ENCODE data around the gene MRPL18.
A peak's percentile ranks its signal among the peaks of the same experiment; 100 is the strongest.
"Not testable (repeated sequence)": the region's sequence is repeated elsewhere in the genome, so short reads cannot be mapped to it uniquely, and the experiment has no call there.

The MRPL18 gene

GRCh38 chr6:159772196-159772595 is 18.1 kb upstream of the MRPL18 start:
- DNase-seq (ENCODE audit: low read depth in 4 of 4, low spot score in 1 of 4): no peak

- no peak for DNase-seq (ENCODE audit: low read depth in 4 of 4, low spot score in 1 of 4)
Measured at GRCh38 chr6:159777240-159777904, 12.9 kb upstream of the MRPL18 start.

- no peak for DNase-seq (ENCODE audit: low read depth in 4 of 4, low spot score in 1 of 4)
Measured at GRCh38 chr6:159778131-159778530, 12.1 kb upstream of the MRPL18 start.

- no peak for DNase-seq (ENCODE audit: low read depth in 4 of 4, low spot score in 1 of 4)
Measured at GRCh38 chr6:159778542-159779103, 11.6 kb upstream of the MRPL18 start.

- DNase-seq (ENCODE audit: low read depth in 4 of 4, low spot score in 1 of 4): no peak
Measured at GRCh38 chr6:159788276-159788675, 2.0 kb upstream of the MRPL18 start.

GRCh38 chr6:159788753-159789376 is 1.4 kb upstream of the MRPL18 start:
- DNase-seq (ENCODE audit: low read depth in 4 of 4, low spot score in 1 of 4): no peak

- peak; percentile 97 to 100 (median 98) for DNase-seq (ENCODE audit: low read depth in 4 of 4, low spot score in 1 of 4)
Measured at GRCh38 chr6:159789377-159790148, 704 bp upstream of the MRPL18 start, which contains the start of gene TCP1. TSS of gene TCP1 (minus strand) at chr6:159789602. CDS start at chr6:159789468, 134 bp downstream.

GRCh38 chr6:159790956-159791598 is 810 bp downstream of the MRPL18 start:
- no peak for DNase-seq (ENCODE audit: low read depth in 4 of 4, low spot score in 1 of 4)

- not testable (repeated sequence) for DNase-seq (ENCODE audit: low read depth in 4 of 4, low spot score in 1 of 4)
Measured at GRCh38 chr6:159794976-159795375, 4.7 kb downstream of the MRPL18 start.

- no peak for DNase-seq (ENCODE audit: low read depth in 4 of 4, low spot score in 1 of 4)
Measured at GRCh38 chr6:159797554-159797953, 7.3 kb downstream of the MRPL18 start.

GRCh38 chr6:159800141-159800865 is 10.0 kb downstream of the MRPL18 start, which contains the start of gene PNLDC1:
TSS of gene PNLDC1 (plus strand) at chr6:159800276. CDS start at chr6:159800308, 32 bp downstream.
- DNase-seq (ENCODE audit: low read depth in 4 of 4, low spot score in 1 of 4): no peak

GRCh38 chr6:159801935-159802334 is 11.7 kb downstream of the MRPL18 start:
- no peak for DNase-seq (ENCODE audit: low read depth in 4 of 4, low spot score in 1 of 4)

- no peak for DNase-seq (ENCODE audit: low read depth in 4 of 4, low spot score in 1 of 4)
Measured at GRCh38 chr6:159804504-159804903, 14.2 kb downstream of the MRPL18 start.

- DNase-seq (ENCODE audit: low read depth in 4 of 4, low spot score in 1 of 4): no peak
Measured at GRCh38 chr6:159805440-159806020, 15.3 kb downstream of the MRPL18 start.

GRCh38 chr6:159806021-159806458 is 15.8 kb downstream of the MRPL18 start:
- DNase-seq (ENCODE audit: low read depth in 4 of 4, low spot score in 1 of 4): no peak

GRCh38 chr6:159807150-159807858 is 17.0 kb downstream of the MRPL18 start:
- no peak for DNase-seq (ENCODE audit: low read depth in 4 of 4, low spot score in 1 of 4)

GRCh38 chr6:159808647-159809046 is 18.4 kb downstream of the MRPL18 start:
- DNase-seq (ENCODE audit: low read depth in 4 of 4, low spot score in 1 of 4): no peak

- DNase-seq (ENCODE audit: low read depth in 4 of 4, low spot score in 1 of 4): no peak
Measured at GRCh38 chr6:159809149-159809548, 18.9 kb downstream of the MRPL18 start.

- no peak for DNase-seq (ENCODE audit: low read depth in 4 of 4, low spot score in 1 of 4)
Measured at GRCh38 chr6:159813781-159814180, 23.5 kb downstream of the MRPL18 start.
